A673 (cell line): ENCODE measurements around the gene LRBA. TPM values are rescaled to one million over a fixed set of nuclear protein-coding genes. Genes with fewer than 3 reads are reported as not detected.
"Not testable (repeated sequence)": the region's sequence is repeated elsewhere in the genome, so short reads cannot be mapped to it uniquely, and the experiment has no call there.

Experiments used
- BruUV-seq: library from RNA; stranded (reverse); fragments of 400-500 nt; replicated peaks from 2 replicates; lab custom pipeline; 2021; lab: Mats Ljungman, UMichigan
- CTCF ChIA-PET: fragments of 300-600 bp; sonication (Branson Sonifier 250); formaldehyde crosslinking; loops from one replicate; lab custom pipeline; 2022; ENCODE audit warnings: antibody characterized with exemption; lab: Charles Lee
- POLR2A ChIA-PET: fragments of 300-600 bp; sonication (Branson Sonifier 250); formaldehyde crosslinking; loops from one replicate; lab custom pipeline; 2022; ENCODE audit warnings: antibody characterized with exemption; ENCODE audit not compliant: low non-redundant PET; lab: Charles Lee
- DNase-seq: peaks from one replicate; pipeline ENCODE4 v3.0.0-alpha.2; 2015; ENCODE audit warnings: low spot score
- H3K27ac ChIP-seq: fragments of 200-600 bp; sonication (generic); 2 replicates; pipeline ENCODE4 v1.5.1; 2016; ENCODE audit warnings: mixed run types, low read depth, mild to moderate bottlenecking, mixed read lengths, antibody characterized with exemption, low read length; ENCODE audit not compliant: poor library complexity, severe bottlenecking
- H3K27me3 ChIP-seq: fragments of 200-600 bp; sonication (generic); replicated peaks from 2 replicates; pipeline ENCODE4 v1.6.1; 2017; ENCODE audit warnings: mixed run types, low read depth, mild to moderate bottlenecking, mixed read lengths, antibody characterized with exemption, low read length; ENCODE audit not compliant: insufficient read depth, poor library complexity
- H3K36me3 ChIP-seq: fragments of 200-600 bp; sonication (generic); 2 replicates; pipeline ENCODE4 v1.6.1; 2016; ENCODE audit warnings: mixed run types, mild to moderate bottlenecking, mixed read lengths, antibody characterized with exemption, low read length; ENCODE audit not compliant: insufficient read depth, poor library complexity, severe bottlenecking
- H3K4me1 ChIP-seq: fragments of 200-600 bp; sonication (generic); 2 replicates; pipeline ENCODE4 v1.6.1; 2017; ENCODE audit warnings: mixed run types, mild to moderate bottlenecking, mixed read lengths, antibody characterized with exemption, low read length; ENCODE audit not compliant: insufficient read depth, poor library complexity, severe bottlenecking
- H3K4me3 ChIP-seq: fragments of 200-600 bp; sonication (generic); 2 replicates; pipeline ENCODE4 v1.5.1; 2016; ENCODE audit warnings: low read depth, mixed run types, mild to moderate bottlenecking, mixed read lengths, low read length; ENCODE audit not compliant: poor library complexity, severe bottlenecking
- H3K9me3 ChIP-seq: fragments of 200-600 bp; sonication (generic); 2 replicates; pipeline ENCODE4 v1.6.1; 2016; ENCODE audit warnings: mixed run types, low read depth, mild to moderate bottlenecking, mixed read lengths, antibody characterized with exemption, low read length; ENCODE audit not compliant: poor library complexity, severe bottlenecking
- CTCF ChIP-seq: fragments of 300-800, 200-600 bp; sonication (generic); conservative IDR thresholded peaks from 2 replicates; pipeline ENCODE4 v1.5.1; 2017; ENCODE audit warnings: low read depth, mild to moderate bottlenecking, antibody characterized with exemption, low read length, moderate library complexity, mixed read lengths
- EZH2 ChIP-seq: fragments of 200-600 bp; sonication (generic); IDR thresholded peaks from 2 replicates; pipeline ENCODE4 v1.6.1; 2017; ENCODE audit warnings: borderline replicate concordance, low read depth, mild to moderate bottlenecking, mixed read lengths, antibody characterized with exemption, low read length; ENCODE audit not compliant: poor library complexity, severe bottlenecking
- intact Hi-C: fragments of 100-400 bp; cut with micrococcal nuclease; formaldehyde crosslinking; loops from one replicate; pipeline ENCODE4 v1.10.0; 2022; ENCODE audit not compliant: unreplicated experiment
- total RNA-seq: library from RNA; stranded (reverse); gene quantifications from 2 replicates; pipeline ENCODE4 v1.2.3, GENCODE V29; 2021

Gene LRBA
- total RNA-seq, 1 experiment from 2014 or later, result 35.7 TPM

DNA sequence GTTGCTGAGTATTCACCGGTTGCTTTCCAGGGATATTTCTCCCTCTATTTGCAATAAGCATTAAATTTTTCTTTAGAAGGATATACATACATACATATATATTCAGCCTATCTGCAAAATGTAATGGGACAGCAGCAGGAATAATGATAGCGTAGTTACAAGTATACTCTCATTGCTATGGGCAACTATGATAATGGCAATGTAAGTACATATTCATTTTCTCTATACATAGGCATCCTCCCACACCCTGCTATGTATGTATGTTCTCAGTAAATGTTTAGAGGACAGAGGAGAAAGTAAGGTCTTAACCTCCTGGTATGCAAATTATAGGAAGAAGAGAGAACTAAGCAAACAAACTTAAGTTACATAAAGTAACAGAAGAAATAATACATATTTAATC is 452.8 kb downstream of the LRBA start:
- TF ChIP-seq EZH2, result no peak
- TF ChIP-seq CTCF, result no peak
- no peak for DNase-seq
- H3K4me3 ChIP-seq, result no peak overlapping the region
- no peaks in the 10 kb centered on the region for H3K36me3 ChIP-seq
- no peaks in the 10 kb centered on the region for H3K4me1 ChIP-seq
- no peaks in the 10 kb centered on the region for H3K9me3 ChIP-seq
- intact Hi-C loops, result no loop called here
- no TSS peak for BruUV-seq
- no peaks in the 10 kb centered on the region for H3K27me3 ChIP-seq
- ChIA-PET POLR2A (no interaction called here), CTCF (no interaction called here)
- no peak overlapping the region for H3K27ac ChIP-seq

- no peak overlapping the region for H3K27ac ChIP-seq
- H3K4me3 ChIP-seq, result no peak overlapping the region
- ChIA-PET POLR2A (no interaction called here), CTCF (no interaction called here)
- H3K36me3 ChIP-seq, result no peaks in the 10 kb centered on the region
- DNase-seq, result no peak
- no peak for TF ChIP-seq EZH2
- intact Hi-C loops, result no loop called here
- no peaks in the 10 kb centered on the region for H3K9me3 ChIP-seq
- no TSS peak for BruUV-seq
- no peaks in the 10 kb centered on the region for H3K4me1 ChIP-seq
- H3K27me3 ChIP-seq, result no peaks in the 10 kb centered on the region
Measured at GRCh38 chr4:150561143-150561737, 453.8 kb downstream of the LRBA start.

GRCh38 chr4:150557811-150558210 is 457.3 kb downstream of the LRBA start:
- intact Hi-C loops, result not testable (repeated sequence)

GRCh38 chr4:150547154-150547838 is 467.8 kb downstream of the LRBA start:
- Histone ChIP-seq H3K4me3 (peak overlapping the region; percentile 5), H3K9me3 (no peaks in the 10 kb centered on the region), H3K27me3 (no peaks in the 10 kb centered on the region), H3K4me1 (peaks cover 24% of the 10 kb centered on the region), H3K36me3 (no peaks in the 10 kb centered on the region), H3K27ac (no peak overlapping the region)
- TF ChIP-seq CTCF (no peak), EZH2 (no peak)
- BruUV-seq, result no TSS peak
- ChIA-PET POLR2A (no interaction called here), CTCF (no interaction called here)
- peak; percentile 60 for DNase-seq
- intact Hi-C loops, result no loop called here

More at GRCh38 chr4:150557811-150558210, 457.3 kb downstream of the LRBA start:
- H3K4me1 ChIP-seq, H3K9me3 ChIP-seq, POLR2A ChIA-PET, BruUV-seq, H3K4me3 ChIP-seq, DNase-seq, H3K36me3 ChIP-seq, H3K27me3 ChIP-seq, H3K27ac ChIP-seq, CTCF ChIA-PET: not testable (repeated sequence)
